GM19351 (cell line): ENCODE measurements around the gene TCOF1.

Source experiments
- ATAC-seq: cut with Tn5 transposase; IDR thresholded peaks from one replicate; pipeline ENCODE4 v1.9.1; 2021; ENCODE audit warnings: mild to moderate bottlenecking, moderate library complexity; ENCODE audit not compliant: unreplicated experiment

TCOF1 gene

GRCh38 chr5:150386024-150386855 is 28.7 kb downstream of the TCOF1 start:
- no peak for ATAC-seq

GRCh38 chr5:150389531-150390266 is 32.2 kb downstream of the TCOF1 start:
- no peak for ATAC-seq

- ATAC-seq: no peak
Observed at GRCh38 chr5:150391064-150391834, 33.8 kb downstream of the TCOF1 start.

GRCh38 chr5:150391986-150392385 is 34.5 kb downstream of the TCOF1 start:
- ATAC-seq: no peak

- ATAC-seq: no peak
Observed at GRCh38 chr5:150392680-150393079, 35.2 kb downstream of the TCOF1 start.

- ATAC-seq: no peak
Observed at GRCh38 chr5:150393096-150393645, 35.7 kb downstream of the TCOF1 start.

- peak; percentile 33 for ATAC-seq
Observed at GRCh38 chr5:150394131-150394530, 36.6 kb downstream of the TCOF1 start.

GRCh38 chr5:150394912-150395687 is 37.6 kb downstream of the TCOF1 start:
- no peak for ATAC-seq

- no peak for ATAC-seq
Observed at GRCh38 chr5:150395688-150395975, 38.1 kb downstream of the TCOF1 start.

- ATAC-seq: no peak
Observed at GRCh38 chr5:150396267-150396666, 38.8 kb downstream of the TCOF1 start.

GRCh38 chr5:150397146-150397781 is 39.8 kb downstream of the TCOF1 start:
- no peak for ATAC-seq

- ATAC-seq: no peak
Observed at GRCh38 chr5:150397782-150398721, 40.6 kb downstream of the TCOF1 start.

GRCh38 chr5:150398722-150399523 is 41.4 kb downstream of the TCOF1 start:
- ATAC-seq: peak; percentile 67

GRCh38 chr5:150399524-150400211 is 42.2 kb downstream of the TCOF1 start:
- ATAC-seq: peak; percentile 9

- ATAC-seq: no peak
Observed at GRCh38 chr5:150400316-150401075, 43.0 kb downstream of the TCOF1 start.

- no peak for ATAC-seq
Observed at GRCh38 chr5:150401076-150401375, 43.5 kb downstream of the TCOF1 start.
